ENCODE data around the gene SPEG.

The SPEG gene

DNA sequence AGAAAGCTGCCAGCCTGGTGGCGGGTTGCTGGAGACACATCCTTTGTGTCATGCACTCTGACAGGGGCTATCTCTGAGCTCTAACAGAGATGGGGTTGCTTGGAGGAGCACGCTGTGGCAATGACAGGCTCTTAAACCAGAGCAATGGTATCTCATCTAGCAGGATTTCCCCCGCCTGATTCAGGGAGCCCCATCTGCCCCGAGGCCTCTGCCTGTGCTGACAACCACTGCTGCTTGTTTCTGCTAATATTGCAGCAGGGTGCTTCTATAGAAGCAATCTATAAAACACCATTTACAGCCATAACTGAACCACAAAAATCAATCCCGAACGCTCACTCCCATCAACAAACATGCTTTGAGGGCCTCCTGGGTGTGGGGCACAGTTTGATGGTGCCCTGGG is 34.1 kb upstream of the SPEG start:
- no peak overlapping the region for H3K27ac ChIP-seq (ENCODE audit: low read depth, low read length, poor library complexity, severe bottlenecking)
- H3K27me3 ChIP-seq (ENCODE audit: insufficient read depth, low read length), result no peaks in the 10 kb centered on the region; the same call in 1 of the 2 replicates
- no peak overlapping the region for H3K9ac ChIP-seq (ENCODE audit: low read length)
- H3K79me2 ChIP-seq (ENCODE audit: insufficient read depth, low read length), result no peaks in the 10 kb centered on the region
- H3K9me2 ChIP-seq (ENCODE audit: low read depth, low read length), result no peaks in the 10 kb centered on the region
- H3K36me3 ChIP-seq (ENCODE audit: insufficient read depth, low read length), result no peaks in the 10 kb centered on the region
- H3K9me3 ChIP-seq (ENCODE audit: low read length), result no peaks in the 10 kb centered on the region
- H3F3A ChIP-seq (ENCODE audit: insufficient read depth, low read length), result no peaks in the 10 kb centered on the region
- no peak for TF ChIP-seq EZH2 (IDR thresholded peaks at IDR 0.05; ENCODE audit: borderline replicate concordance, low read length)
- TF ChIP-seq, protein P1, sequence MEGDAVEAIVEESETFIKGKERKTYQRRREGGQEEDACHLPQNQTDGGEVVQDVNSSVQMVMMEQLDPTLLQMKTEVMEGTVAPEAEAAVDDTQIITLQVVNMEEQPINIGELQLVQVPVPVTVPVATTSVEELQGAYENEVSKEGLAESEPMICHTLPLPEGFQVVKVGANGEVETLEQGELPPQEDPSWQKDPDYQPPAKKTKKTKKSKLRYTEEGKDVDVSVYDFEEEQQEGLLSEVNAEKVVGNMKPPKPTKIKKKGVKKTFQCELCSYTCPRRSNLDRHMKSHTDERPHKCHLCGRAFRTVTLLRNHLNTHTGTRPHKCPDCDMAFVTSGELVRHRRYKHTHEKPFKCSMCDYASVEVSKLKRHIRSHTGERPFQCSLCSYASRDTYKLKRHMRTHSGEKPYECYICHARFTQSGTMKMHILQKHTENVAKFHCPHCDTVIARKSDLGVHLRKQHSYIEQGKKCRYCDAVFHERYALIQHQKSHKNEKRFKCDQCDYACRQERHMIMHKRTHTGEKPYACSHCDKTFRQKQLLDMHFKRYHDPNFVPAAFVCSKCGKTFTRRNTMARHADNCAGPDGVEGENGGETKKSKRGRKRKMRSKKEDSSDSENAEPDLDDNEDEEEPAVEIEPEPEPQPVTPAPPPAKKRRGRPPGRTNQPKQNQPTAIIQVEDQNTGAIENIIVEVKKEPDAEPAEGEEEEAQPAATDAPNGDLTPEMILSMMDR (IDR thresholded peaks at IDR 0.05; ENCODE audit: low read length), result no peak
- H3K4me3 ChIP-seq (ENCODE audit: low read depth, low read length, poor library complexity, severe bottlenecking), result no peak overlapping the region
- H2AFZ ChIP-seq (ENCODE audit: low read length), result no peak overlapping the region
- no peaks in the 10 kb centered on the region for H4K20me1 ChIP-seq (ENCODE audit: insufficient read depth, low read length)
- H3K4me1 ChIP-seq (ENCODE audit: insufficient read depth, low read length, severe bottlenecking), result no peaks in the 10 kb centered on the region
- H3K4me2 ChIP-seq (ENCODE audit: low read length), result no peak overlapping the region

DNA sequence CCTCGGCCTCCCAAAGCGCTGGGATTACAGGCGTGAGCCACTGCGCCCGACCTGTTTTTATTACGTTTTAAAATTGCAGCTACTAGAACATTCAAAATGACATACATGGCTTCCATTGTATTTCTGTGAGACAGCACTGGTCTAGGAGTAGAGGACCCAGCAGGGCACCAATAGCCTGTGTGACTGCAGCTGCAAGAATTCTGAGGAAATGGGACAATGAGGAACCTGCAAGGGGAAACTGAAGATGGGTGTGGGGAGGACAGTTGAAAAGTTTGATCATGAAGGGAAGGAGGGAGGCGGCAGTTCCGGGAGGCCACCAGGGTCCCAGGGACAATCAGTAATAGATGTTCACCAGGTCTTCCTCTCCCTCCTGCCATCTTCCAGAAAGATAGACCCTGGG is 33.0 kb upstream of the SPEG start:
- H2AFZ ChIP-seq (ENCODE audit: low read length), result no peak overlapping the region
- no peaks in the 10 kb centered on the region; the same call in 1 of the 2 replicates for H3K27me3 ChIP-seq (ENCODE audit: insufficient read depth, low read length)
- H4K20me1 ChIP-seq (ENCODE audit: insufficient read depth, low read length), result no peaks in the 10 kb centered on the region
- no peaks in the 10 kb centered on the region for H3F3A ChIP-seq (ENCODE audit: insufficient read depth, low read length)
- no peaks in the 10 kb centered on the region for H3K9me3 ChIP-seq (ENCODE audit: low read length)
- H3K4me1 ChIP-seq (ENCODE audit: insufficient read depth, low read length, severe bottlenecking), result no peaks in the 10 kb centered on the region
- H3K79me2 ChIP-seq (ENCODE audit: insufficient read depth, low read length), result no peaks in the 10 kb centered on the region
- H3K27ac ChIP-seq (ENCODE audit: low read depth, low read length, poor library complexity, severe bottlenecking), result no peak overlapping the region
- TF ChIP-seq, protein P1 (IDR thresholded peaks at IDR 0.05; ENCODE audit: low read length), result no peak
- no peak for TF ChIP-seq EZH2 (IDR thresholded peaks at IDR 0.05; ENCODE audit: borderline replicate concordance, low read length)
- H3K4me3 ChIP-seq (ENCODE audit: low read depth, low read length, poor library complexity, severe bottlenecking), result no peak overlapping the region
- H3K9ac ChIP-seq (ENCODE audit: low read length), result no peak overlapping the region
- no peaks in the 10 kb centered on the region for H3K9me2 ChIP-seq (ENCODE audit: low read depth, low read length)
- H3K36me3 ChIP-seq (ENCODE audit: insufficient read depth, low read length), result no peaks in the 10 kb centered on the region
- H3K4me2 ChIP-seq (ENCODE audit: low read length), result no peak overlapping the region

DNA sequence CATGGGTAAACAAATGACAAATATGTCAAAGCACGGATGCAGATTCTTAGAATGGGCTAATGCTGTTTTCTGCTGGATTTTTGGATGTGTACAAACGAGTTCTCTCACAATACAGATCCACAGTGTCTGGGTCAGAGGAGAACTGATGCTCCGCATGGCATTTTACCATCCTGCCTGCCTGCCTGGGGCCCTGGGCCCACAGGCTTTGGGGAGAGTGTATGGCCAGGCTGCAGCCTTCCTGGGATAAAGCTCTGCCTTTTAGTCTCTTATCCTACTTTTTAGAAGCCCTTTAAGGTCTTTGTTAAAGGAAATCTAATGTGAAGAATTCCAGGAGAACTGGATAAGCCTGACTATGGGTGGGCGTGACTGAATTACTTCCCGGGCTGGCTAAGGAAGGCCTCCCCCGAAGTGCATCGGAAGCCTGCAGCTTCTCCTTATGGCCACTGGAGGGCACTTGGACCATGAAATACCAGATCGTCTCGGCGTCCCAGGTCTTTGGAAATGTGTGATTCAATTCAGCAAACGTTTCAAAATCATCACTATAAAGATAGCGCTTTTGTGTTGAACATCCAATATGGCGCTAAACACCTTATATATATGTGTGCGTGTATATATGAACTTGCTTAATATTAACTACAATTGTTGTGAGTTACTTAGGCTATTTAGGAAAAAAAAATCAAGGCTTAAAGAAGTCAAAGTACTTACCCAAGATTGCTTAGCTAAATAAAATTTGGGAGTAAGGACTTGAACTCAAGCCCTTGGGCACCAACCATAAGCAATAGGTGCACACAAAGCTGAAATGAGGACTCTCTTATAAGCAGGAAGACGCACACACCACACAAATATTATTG is 31.8 kb upstream of the SPEG start:
- TF ChIP-seq, protein P1 (IDR thresholded peaks at IDR 0.05; ENCODE audit: low read length), result peak; percentile 86
- no peak for TF ChIP-seq EZH2 (IDR thresholded peaks at IDR 0.05; ENCODE audit: borderline replicate concordance, low read length)
- Histone ChIP-seq H3K9ac (ENCODE audit: low read length) (no peak overlapping the region), H3K4me3 (ENCODE audit: low read depth, low read length, poor library complexity, severe bottlenecking) (no peak overlapping the region), H2AFZ (ENCODE audit: low read length) (no peak overlapping the region), H3K27me3 (ENCODE audit: insufficient read depth, low read length) (no peaks in the 10 kb centered on the region; the same call in 1 of the 2 replicates), H3K4me2 (ENCODE audit: low read length) (no peak overlapping the region), H3K79me2 (ENCODE audit: insufficient read depth, low read length) (no peaks in the 10 kb centered on the region), H4K20me1 (ENCODE audit: insufficient read depth, low read length) (no peaks in the 10 kb centered on the region), H3K27ac (ENCODE audit: low read depth, low read length, poor library complexity, severe bottlenecking) (no peak overlapping the region), H3K9me2 (ENCODE audit: low read depth, low read length) (no peaks in the 10 kb centered on the region), H3K9me3 (ENCODE audit: low read length) (no peaks in the 10 kb centered on the region), H3K4me1 (ENCODE audit: insufficient read depth, low read length, severe bottlenecking) (no peaks in the 10 kb centered on the region), H3K36me3 (ENCODE audit: insufficient read depth, low read length) (no peaks in the 10 kb centered on the region), H3F3A (ENCODE audit: insufficient read depth, low read length) (no peaks in the 10 kb centered on the region)

Measured in OCI-LY1 (cell line).